SK-N-MC (cell line): ENCODE measurements around the gene SFSWAP.

Experiments used
- EZH2 ChIP-seq: fragments of 200-600 bp; sonication (generic); IDR thresholded peaks from one replicate; pipeline ENCODE4 v1.6.1; 2017; ENCODE audit warnings: antibody characterized with exemption
- POLR2AphosphoS5 ChIP-seq: IDR thresholded peaks from 2 replicates; pipeline ENCODE4 v1.6.1; 2012; ENCODE audit warnings: mild to moderate bottlenecking, low read depth, low read length, borderline replicate concordance

DNA sequence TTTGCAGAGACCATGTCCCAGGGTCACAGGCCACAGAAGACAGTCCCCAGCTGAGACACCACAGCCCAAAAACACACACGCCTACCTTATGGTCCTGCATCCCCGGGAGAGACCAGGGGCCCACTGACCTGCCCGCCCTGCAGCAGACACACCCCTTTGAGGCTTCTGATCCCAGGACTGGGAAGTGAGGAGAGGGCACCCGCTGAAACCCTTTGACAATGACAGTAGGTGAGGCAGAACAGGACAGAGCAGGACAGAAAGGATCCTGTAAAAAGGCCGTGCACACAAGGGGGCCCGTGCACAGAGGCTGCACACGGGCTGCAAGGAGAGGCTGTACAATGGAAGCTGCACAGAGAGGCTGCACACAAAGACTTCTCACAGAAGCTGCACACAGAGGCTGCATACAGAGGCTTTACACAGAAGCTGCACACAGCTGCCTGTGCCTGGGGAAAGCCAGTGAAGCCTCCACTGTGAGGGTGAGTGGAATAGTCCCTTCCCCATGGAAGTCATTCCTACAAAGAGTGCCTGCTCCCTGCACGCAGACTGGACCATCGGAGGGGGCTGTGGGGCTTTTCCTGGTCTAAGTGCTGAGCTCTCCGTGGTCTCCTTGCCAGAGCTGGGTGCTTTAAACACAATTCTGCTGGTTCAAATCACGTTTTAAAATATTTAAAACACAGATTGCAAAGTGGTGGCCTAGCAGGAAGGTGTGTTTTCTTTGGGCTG is 16.6 kb upstream of the SFSWAP start:
- TF ChIP-seq EZH2 (no peak), POLR2AphosphoS5 (no peak)
